Caco-2 (cell line): ENCODE results near the gene SLC7A4. TPM values are rescaled to one million over a fixed set of nuclear protein-coding genes. Genes with fewer than 3 reads are reported as not detected.

Experiments used
- BruUV-seq: library from RNA; stranded (reverse); fragments of 400-500 nt; replicated peaks from 2 replicates; lab custom pipeline; 2021; lab: Mats Ljungman, UMichigan
- CTCF ChIA-PET: fragments of 300-600 bp; sonication (Branson Sonifier 250); formaldehyde crosslinking; loops from one replicate; lab custom pipeline; 2022; ENCODE audit warnings: antibody characterized with exemption; lab: Charles Lee
- POLR2A ChIA-PET: fragments of 300-600 bp; sonication (Branson Sonifier 250); formaldehyde crosslinking; loops from one replicate; lab custom pipeline; 2022; ENCODE audit warnings: antibody characterized with exemption; lab: Charles Lee
- DNase-seq, 2 experiments: peaks; one replicate each; pipeline versions ENCODE4 v3.0.0 to v3.0.0-alpha.2; 2020 to 2022
- H3K27me3 ChIP-seq: replicated peaks from 2 replicates; pipeline ENCODE4 v1.6.0; 2011; ENCODE audit warnings: low read length; ENCODE audit not compliant: control insufficient read depth, insufficient read depth
- H3K36me3 ChIP-seq: 2 replicates; pipeline ENCODE4 v1.5.1; 2011; ENCODE audit warnings: low read length; ENCODE audit not compliant: control insufficient read depth, insufficient read depth
- H3K4me1 ChIP-seq: fragments of 250-450 bp; sonication (Bioruptor Pico); 2 replicates; pipeline ENCODE4 v1.5.1; 2020; ENCODE audit warnings: mild to moderate bottlenecking
- H3K4me3 ChIP-seq: 2 replicates; pipeline ENCODE4 v1.5.1; 2011; ENCODE audit warnings: low read depth, mild to moderate bottlenecking, control low read depth, low read length
- H3K9me3 ChIP-seq: fragments of 250-450 bp; sonication (Bioruptor Pico); 2 replicates; pipeline ENCODE4 v1.5.1; 2020; ENCODE audit warnings: mild to moderate bottlenecking, moderate library complexity
- H3K27ac Mint-ChIP-seq: one replicate; pipeline ENCODE4 v1.8.0; 2022; ENCODE audit warnings: mixed read lengths; ENCODE audit not compliant: unreplicated experiment
- H3K27me3 Mint-ChIP-seq: one replicate; pipeline ENCODE4 v1.8.0; 2022; ENCODE audit warnings: mixed read lengths; ENCODE audit not compliant: insufficient read depth, unreplicated experiment
- H3K36me3 Mint-ChIP-seq: one replicate; pipeline ENCODE4 v1.8.0; 2022; ENCODE audit warnings: mild to moderate bottlenecking, mixed read lengths; ENCODE audit not compliant: insufficient read depth, unreplicated experiment
- H3K4me1 Mint-ChIP-seq: one replicate; pipeline ENCODE4 v1.8.0; 2022; ENCODE audit warnings: low read depth, mixed read lengths; ENCODE audit not compliant: unreplicated experiment
- H3K4me3 Mint-ChIP-seq: one replicate; pipeline ENCODE4 v1.8.0; 2022; ENCODE audit warnings: mild to moderate bottlenecking, moderate library complexity, mixed read lengths; ENCODE audit not compliant: unreplicated experiment
- H3K9me3 Mint-ChIP-seq: one replicate; pipeline ENCODE4 v1.8.0; 2022; ENCODE audit warnings: mixed read lengths; ENCODE audit not compliant: unreplicated experiment
- intact Hi-C: fragments of 100-400 bp; cut with micrococcal nuclease; formaldehyde crosslinking; loops from one replicate; pipeline ENCODE4 v1.10.0; 2022; ENCODE audit not compliant: unreplicated experiment
- total RNA-seq: library from RNA; stranded (reverse); gene quantifications from 2 replicates; pipeline ENCODE4 v1.2.3, GENCODE V29; 2022
- TF ChIP-seq, protein P1 (sequence below), 2 experiments: fragments of 200-600 bp in 1 of 2; IDR thresholded peaks; 1 replicate in 1 of 2; 2 replicates in 1 of 2; pipeline versions ENCODE4 v1.5.1 to v1.8.0; 2011 to 2022; ENCODE audit warnings: antibody characterized with exemption in 1 of 2, control low read depth in 1 of 2, inconsistent platforms in 1 of 2, low read depth in 1 of 2, low read length in 1 of 2, mild to moderate bottlenecking in 1 of 2, moderate library complexity in 1 of 2; ENCODE audit not compliant: insufficient read depth in 1 of 2, severe bottlenecking in 1 of 2, unreplicated experiment in 1 of 2

Gene SLC7A4
- total RNA-seq, 1 experiment from 2014 or later = 1.9 TPM

DNA sequence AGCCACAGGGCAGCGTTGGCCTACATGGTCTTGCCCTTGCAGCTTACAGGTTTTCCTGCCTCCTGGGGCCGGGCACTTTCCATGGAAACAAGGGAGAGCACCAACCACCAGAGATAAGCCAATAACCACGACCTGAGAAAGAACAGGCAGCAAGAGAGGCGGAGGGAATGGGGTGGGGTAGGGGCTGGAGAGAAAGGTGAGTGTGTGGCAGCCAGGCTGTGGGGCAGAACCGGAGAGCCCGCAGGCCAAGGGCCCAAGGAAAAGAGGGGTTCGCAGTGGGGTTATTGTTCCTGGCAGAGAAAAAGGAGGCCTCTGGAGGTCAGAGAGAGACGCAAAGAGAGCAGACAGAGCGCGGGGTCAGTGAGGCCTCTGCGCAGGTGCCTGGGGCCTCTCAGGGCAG, 46.6 kb upstream of the SLC7A4 start:
- no peak for DNase-seq
- Mint-ChIP-seq H3K27me3 (no peaks in the 10 kb centered on the region), H3K9me3 (no peaks in the 10 kb centered on the region), H3K4me3 (no peak overlapping the region), H3K36me3 (no peaks in the 10 kb centered on the region), H3K27ac (no peak overlapping the region), H3K4me1 (no peaks in the 10 kb centered on the region)
- H3K27me3 ChIP-seq = no peaks in the 10 kb centered on the region
- ChIA-PET POLR2A (no interaction called here), CTCF (no interaction called here)
- H3K4me1 ChIP-seq = no peaks in the 10 kb centered on the region
- no peak overlapping the region for H3K4me3 ChIP-seq
- TF ChIP-seq, protein P1, sequence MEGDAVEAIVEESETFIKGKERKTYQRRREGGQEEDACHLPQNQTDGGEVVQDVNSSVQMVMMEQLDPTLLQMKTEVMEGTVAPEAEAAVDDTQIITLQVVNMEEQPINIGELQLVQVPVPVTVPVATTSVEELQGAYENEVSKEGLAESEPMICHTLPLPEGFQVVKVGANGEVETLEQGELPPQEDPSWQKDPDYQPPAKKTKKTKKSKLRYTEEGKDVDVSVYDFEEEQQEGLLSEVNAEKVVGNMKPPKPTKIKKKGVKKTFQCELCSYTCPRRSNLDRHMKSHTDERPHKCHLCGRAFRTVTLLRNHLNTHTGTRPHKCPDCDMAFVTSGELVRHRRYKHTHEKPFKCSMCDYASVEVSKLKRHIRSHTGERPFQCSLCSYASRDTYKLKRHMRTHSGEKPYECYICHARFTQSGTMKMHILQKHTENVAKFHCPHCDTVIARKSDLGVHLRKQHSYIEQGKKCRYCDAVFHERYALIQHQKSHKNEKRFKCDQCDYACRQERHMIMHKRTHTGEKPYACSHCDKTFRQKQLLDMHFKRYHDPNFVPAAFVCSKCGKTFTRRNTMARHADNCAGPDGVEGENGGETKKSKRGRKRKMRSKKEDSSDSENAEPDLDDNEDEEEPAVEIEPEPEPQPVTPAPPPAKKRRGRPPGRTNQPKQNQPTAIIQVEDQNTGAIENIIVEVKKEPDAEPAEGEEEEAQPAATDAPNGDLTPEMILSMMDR (IDR thresholded peaks at IDR 0.05; ENCODE audit: insufficient read depth in 1 of 2, low read depth in 1 of 2, low read length in 1 of 2, severe bottlenecking in 1 of 2, unreplicated experiment in 1 of 2) = no peak
- intact Hi-C loops = no loop called here
- no peaks in the 10 kb centered on the region for H3K36me3 ChIP-seq
- no TSS peak for BruUV-seq
- no peaks in the 10 kb centered on the region for H3K9me3 ChIP-seq

DNA sequence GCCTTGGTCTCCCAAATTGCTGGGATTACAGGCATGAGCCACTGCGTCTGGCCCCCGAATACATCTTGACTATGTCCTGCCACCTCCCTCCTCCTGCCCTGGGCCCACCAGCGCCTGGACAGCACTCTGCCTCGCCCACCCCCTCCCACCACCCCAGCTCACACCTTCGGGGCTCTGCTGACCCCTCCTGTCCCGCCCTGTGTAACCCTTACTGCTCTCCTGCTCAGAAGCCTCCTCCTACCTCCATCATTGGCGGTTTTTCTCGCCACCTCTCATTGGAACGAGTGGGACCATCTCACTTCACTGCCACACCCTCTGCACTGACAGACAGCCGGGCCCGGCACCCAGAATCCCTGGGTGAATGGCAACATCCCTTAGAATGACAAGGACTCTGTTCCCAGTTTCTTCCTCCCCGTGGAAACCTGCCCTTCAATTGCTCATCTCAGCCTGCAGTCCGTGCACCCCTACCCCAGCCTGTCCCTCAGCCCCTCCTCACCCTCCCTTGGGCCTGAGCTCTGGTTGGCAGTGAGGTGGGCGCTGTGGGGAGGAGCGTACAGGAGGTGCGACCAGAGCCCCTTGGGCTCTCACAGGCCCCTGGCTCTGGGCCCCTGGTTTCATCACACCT, 45.6 kb upstream of the SLC7A4 start:
- TF ChIP-seq, protein P1 (IDR thresholded peaks at IDR 0.05; ENCODE audit: insufficient read depth in 1 of 2, low read depth in 1 of 2, low read length in 1 of 2, severe bottlenecking in 1 of 2, unreplicated experiment in 1 of 2) = no peak
- no peak for DNase-seq
- Histone ChIP-seq H3K9me3 (no peaks in the 10 kb centered on the region), H3K36me3 (no peaks in the 10 kb centered on the region), H3K27me3 (no peaks in the 10 kb centered on the region), H3K4me1 (no peaks in the 10 kb centered on the region), H3K4me3 (no peak overlapping the region)
- H3K9me3 Mint-ChIP-seq = no peaks in the 10 kb centered on the region
- H3K27me3 Mint-ChIP-seq = no peaks in the 10 kb centered on the region
- no peaks in the 10 kb centered on the region for H3K36me3 Mint-ChIP-seq
- no peaks in the 10 kb centered on the region for H3K4me1 Mint-ChIP-seq
- no peak overlapping the region for H3K27ac Mint-ChIP-seq
- intact Hi-C loops = no loop called here
- ChIA-PET CTCF (no interaction called here), POLR2A (no interaction called here)
- no TSS peak for BruUV-seq
- no peak overlapping the region for H3K4me3 Mint-ChIP-seq

DNA sequence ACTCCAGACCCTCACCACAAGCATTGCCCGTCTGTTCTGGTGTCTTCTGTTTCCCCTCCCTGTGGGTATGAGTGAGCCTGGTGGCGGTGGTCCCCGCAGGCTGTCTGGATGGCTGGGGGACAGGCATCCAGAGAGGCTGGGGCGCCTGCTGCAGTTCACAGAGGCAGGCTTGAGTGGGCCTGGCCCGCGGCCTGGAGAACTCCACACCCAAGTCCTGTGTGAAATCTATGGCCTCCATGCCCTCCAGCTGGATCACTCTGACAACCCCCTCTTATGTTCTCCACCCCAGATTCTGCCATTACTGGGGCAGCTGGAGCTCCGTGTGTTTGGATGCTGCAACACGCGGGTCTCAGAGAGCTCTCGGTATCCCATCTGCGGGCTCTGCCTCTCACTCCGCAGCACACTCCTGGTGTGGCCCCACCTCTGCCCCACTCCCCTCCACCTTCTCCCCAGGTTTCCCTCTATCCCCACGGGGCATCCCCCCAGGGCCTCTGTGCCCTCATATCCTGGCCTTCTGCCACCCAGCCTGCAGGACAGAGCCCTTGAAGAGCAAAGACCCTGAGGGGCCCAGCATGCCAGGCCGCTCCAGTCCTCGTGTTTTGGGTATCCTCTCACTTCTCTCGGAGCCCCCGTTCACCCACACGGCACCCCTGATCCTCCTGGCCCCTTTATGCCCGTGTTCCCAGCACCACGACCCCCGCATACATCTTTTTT, 44.7 kb upstream of the SLC7A4 start:
- H3K9me3 Mint-ChIP-seq = peaks cover 6% of the 10 kb centered on the region
- CTCF ChIA-PET = no interaction called here
- Histone ChIP-seq H3K27me3 (no peaks in the 10 kb centered on the region), H3K9me3 (no peaks in the 10 kb centered on the region), H3K36me3 (no peaks in the 10 kb centered on the region), H3K4me1 (no peaks in the 10 kb centered on the region), H3K4me3 (no peak overlapping the region)
- H3K27ac Mint-ChIP-seq = no peak overlapping the region
- intact Hi-C loops = no loop called here
- no peaks in the 10 kb centered on the region for H3K27me3 Mint-ChIP-seq
- no peaks in the 10 kb centered on the region for H3K36me3 Mint-ChIP-seq
- H3K4me3 Mint-ChIP-seq = no peak overlapping the region
- BruUV-seq = no TSS peak
- no peak for DNase-seq
- POLR2A ChIA-PET = no interaction called here
- H3K4me1 Mint-ChIP-seq = no peaks in the 10 kb centered on the region
- TF ChIP-seq, protein P1 (IDR thresholded peaks at IDR 0.05; ENCODE audit: insufficient read depth in 1 of 2, low read depth in 1 of 2, low read length in 1 of 2, severe bottlenecking in 1 of 2, unreplicated experiment in 1 of 2) = no peak
